NCI-H524 (cell line): ENCODE measurements around the gene PLVAP.
A peak's percentile ranks its signal among the peaks of the same experiment; 100 is the strongest.

Experiments used
- DNase-seq, 2 experiments: peaks; one replicate each; lab custom pipeline; 2025; lab: John Stamatoyannopoulos, UW

The PLVAP gene

DNA sequence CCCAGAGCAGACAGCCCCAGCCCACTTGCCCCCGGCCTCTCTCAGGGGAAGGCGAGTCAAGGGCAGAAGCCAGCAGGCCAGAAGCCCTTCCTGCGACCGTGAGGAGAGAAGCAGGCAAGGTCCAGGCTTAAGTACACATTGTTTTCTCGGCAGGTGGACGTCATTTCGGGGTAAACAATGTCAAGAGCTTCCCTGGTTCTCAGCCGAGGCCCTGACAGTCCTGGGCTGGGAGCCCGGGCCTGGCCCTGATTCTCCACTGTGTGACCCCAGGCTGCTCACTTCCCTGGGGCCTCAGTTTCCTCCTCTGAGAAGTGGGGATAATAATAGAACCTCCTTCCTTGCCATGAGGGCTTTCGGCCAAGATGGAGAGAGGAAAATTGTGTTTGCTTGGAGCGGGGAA, 19.4 kb downstream of the PLVAP start:
- no peak for DNase-seq

DNA sequence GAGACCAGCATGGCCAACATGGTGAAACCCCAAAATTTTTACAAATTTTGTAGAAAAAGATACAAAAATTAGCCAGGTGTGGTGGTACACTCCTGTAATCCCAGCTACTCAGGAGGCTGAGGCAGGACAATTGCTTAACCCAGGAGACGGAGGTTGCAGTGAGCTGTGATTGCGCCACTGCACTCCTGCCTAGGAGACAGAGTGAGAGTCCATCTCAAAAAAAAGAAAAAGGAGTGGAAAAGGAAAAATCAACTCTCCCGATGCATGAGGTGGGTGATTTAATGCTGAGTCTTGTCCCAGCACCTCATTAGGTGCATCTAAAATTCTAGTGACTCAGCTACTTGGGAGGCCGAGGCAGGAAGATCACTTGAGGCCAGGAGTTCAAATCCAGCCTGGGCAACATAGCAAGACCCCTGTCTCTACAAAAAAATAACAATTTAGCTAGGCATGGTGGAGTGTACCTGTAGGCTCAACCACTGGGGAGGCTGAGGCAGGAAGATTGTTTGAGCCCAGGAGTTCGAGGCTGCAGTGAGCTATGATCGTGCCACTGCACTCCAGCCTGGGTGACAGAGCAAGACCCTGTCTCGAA, 20.0 kb downstream of the PLVAP start:
- no peak for DNase-seq

DNA sequence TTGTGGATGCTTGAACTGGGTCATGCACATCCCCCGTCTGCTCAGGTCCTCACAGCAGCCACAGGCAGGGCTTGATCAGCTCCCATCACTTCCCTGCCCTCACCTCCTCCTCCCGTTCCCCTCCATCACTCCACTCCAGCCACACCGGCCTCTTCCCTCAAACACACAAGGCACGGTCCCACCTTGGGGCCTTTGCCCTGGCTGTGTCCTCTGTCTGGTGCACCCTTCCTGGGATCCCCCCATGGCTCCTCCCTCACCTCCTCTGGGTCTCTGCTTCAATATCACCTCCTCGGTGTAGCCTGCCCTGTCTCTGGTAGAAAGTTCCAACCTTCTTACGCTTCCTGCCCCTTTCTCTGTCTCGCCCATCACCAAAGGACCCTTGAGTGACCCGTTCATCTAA, 23.8 kb downstream of the PLVAP start:
- DNase-seq = no peak

DNA sequence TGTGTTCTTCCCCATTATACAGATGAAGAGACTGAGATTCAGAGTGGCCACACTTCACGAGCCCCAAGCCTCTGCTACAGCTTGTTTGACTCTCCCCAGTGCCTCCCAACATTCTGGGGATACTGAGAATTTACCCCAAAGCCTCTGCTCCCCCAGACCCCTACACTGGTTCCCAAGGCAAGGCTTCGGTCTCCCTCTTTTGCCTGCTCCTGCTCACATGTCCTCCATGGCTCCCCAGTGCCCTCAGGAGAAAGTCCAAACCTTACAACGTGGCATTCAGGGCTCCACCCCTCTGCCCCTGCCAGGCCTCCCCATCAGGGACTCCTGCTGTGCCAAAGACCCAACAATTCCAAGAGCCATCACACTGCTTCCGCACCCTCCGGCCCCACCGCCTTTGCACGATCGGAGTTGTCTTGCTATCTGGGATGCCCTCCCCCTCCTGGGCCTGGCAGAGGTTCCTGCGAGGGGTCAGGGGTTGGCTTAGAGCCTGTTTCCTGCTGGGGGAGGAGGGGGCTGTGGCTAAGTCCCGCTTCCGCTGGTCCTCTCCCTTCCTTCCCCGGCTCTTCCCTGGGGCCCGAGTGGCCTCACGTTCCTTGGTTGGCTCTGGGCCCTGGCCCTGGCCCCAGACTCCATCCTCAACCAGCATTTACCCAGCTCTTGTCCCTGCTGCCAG, 24.4 kb downstream of the PLVAP start:
- no peak for DNase-seq

DNA sequence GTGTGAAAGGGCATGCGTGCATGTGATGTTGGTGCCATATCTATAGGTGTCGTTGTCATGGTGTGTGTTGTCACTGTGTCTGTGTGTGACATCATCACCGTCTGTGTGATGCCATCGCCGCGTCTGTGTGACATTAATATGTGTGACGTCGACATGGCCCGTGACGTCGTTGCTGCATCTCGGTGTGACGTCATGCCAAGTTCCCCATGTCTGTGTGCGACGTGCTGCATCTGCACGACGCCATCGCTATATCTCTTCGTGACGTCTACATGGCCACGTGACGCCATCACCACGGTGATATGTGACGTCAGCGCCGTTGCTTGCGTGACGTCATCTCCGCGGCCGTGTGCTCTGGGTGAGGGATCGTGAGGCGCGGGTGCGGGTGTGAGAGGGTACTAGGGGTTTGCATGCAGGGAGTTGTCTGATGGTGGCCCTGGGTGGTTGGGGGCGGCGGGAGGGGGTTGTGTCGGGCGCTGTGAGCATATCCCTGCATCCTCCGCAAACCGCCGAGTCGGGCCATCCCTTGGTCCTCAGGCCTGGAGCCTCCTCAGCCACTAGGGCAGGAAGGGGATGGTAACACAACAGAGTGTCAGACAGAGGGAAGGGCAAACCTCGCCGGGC, 25.2 kb downstream of the PLVAP start:
- no peak for DNase-seq

DNA sequence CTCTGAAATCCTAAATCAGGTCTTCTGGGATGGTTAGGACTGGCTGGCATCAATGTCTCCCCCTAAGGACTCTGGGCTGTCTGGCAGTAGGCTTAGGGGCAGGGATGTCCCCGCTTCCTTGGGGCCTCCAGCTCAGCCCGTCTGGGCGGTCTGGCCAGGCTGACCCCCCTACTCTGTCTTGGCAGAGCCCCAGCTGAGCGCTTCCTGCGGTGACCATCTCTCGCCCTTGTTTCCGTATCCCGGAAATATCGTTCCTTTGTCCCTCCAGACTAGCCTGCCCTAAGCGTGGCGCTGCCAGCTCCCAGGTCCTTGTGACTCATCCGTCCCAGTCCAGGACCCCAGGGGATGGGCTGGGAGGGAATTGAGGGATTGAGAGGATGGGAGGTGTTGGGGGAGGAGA, 28.4 kb downstream of the PLVAP start:
- peak in 1 of 2 experiments; percentile 26 for DNase-seq

DNA sequence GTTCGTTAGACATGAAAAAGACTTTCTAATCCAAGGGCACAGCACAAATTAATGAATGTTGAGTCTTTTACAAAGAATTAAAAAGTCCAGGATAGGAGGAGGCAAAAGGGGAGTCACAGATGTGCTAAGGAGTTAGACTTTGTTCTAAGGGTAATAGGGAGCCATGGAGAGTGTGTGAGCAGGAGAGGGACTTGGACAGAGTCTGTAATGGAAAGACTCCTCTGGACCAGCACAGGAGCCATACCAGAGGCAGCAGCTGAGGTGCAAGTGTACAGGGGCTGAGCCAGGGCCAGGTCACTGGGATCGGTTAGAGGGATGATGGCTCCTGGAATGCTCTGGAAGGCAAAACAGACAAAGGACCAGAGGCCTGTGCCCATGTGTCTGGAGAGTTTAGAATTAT, 29.3 kb downstream of the PLVAP start:
- no peak for DNase-seq

DNA sequence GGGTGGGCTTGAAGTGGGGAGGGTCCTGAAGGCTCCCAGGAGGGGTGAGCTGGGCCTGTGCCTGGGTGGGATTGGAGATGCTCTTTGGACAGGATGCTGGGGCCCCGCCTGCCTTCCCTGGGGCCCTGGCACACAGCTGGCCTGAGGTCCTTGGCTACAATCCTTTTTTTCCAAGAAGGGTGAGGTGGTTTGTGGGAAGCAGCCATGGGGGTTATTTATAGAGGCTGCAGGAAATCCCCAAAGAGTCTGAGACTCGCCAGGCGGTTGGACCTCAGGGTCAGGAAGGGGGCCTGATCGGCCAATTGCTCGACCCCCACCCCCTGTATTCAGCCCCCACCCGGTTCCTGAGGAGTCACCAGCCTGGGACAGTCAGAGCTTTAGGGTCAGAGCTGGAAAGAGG, 29.8 kb downstream of the PLVAP start:
- DNase-seq = no peak

DNA sequence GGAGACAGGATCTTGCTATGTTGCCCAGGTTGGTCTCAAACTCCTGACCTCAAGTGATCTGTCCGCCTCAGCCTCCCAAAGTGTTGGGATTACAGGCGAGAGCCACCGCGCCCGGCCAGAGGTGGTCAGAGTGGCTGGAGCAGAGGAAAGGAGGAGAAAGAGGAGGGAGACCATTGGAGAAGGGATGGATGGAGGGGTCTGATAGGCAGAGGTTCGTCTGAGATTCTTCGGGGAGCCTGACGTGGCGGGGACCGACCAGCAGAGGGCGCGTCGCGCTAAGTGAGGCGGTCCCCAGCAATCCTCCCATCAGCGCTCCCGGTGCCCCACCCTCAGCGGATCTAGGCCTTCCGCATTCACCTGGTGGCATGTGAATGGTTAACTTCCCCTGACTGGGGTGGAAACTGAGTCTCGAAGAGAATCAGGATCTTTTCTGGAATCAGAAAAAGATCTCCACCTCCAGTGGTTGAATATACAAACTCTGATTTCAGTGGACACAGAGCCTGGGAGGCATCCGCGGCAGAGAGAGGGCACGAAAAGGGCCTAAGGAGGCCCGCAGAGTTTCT, 31.0 kb downstream of the PLVAP start:
- peak; percentile 14 to 66 for DNase-seq

DNA sequence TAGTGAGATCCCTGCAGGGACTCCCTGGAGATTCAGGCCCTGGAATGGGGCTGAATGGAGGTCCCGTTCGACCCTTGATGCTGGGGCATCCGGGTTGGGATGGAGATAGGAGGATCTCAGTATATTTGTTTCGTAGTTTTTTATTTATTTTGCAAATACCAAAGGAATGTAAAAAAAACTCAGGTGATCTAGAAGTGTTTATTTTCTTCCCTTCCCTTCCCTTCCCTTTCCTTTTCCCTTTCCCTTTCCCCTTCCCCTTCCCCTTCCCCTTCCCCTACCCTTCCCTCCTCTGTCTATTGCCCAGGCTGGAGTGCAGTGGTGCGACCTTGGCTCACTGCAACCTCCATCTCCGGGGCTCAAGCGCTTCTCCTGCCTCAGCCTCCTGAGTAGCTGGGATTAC, 35.3 kb downstream of the PLVAP start:
- DNase-seq = no peak

DNA sequence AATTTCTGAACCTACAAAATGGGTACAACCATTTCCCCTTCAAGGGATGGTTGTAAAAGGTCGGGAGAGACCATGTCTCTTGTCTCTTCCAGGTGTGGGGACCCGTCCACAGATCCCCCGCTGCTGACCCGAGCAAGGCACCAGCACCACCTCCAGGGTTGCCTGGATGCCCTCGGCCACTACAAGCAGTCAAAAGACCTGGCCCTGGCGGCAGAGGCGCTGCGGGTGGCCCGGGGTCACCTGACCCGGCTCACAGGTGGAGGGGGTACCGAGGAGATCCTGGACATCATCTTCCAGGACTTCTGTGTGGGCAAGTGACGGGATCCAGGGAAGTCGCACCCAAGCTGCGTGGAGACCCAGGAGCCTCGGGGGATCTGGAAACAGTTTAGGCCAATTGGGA, 35.8 kb downstream of the PLVAP start:
- no peak for DNase-seq

DNA sequence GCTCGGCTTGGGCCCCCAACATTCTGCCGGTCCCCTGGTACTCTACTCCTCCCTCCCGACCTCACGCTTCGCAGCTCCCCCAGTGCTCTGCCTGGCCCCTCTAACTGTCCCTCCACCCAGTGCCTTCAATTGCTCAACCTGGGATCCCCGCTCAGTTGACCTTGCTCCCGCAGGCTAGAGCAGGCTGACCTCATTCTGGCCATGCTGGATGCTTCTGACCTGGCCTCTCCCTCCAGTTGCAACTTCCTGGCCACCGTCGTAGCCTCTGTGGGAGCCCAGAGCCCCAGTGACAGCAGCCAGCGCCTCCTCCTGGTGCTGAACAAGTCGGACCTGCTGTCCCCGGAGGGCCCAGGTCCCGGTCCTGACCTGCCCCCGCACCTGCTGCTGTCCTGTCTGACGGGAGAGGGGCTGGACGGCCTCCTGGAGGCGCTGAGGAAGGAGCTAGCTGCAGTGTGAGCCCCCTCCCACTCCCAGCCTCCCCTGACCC, 36.2 kb downstream of the PLVAP start:
- DNase-seq = no peak

DNA sequence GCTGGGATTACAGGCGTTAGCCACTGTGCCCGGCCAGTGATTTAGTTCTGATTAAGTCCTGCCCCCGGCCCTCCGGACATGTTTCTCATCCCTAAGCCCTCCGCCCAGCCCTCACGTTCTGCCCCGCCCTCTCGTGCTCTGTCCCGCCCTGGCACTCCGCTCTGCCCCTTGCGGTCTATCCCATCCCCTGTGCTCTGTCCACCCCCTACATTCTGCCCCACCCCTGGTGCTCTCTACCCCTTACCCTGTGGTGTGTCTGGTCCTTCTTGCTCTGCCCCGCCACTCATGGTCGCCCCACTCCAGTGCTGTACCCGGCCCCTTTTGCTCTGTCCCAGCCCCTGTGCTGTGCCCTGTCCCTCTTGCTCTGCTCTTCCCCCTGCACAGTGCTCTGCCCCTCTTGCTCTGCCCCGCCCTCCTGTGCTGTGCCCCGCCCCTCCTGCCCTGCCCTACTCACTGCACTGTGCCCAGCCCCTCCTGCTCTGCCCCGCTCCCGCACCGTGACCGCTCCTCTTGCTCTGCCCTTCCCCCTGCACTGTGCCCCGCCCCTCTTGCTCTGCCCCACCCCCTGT, 36.8 kb downstream of the PLVAP start:
- no peak for DNase-seq

DNA sequence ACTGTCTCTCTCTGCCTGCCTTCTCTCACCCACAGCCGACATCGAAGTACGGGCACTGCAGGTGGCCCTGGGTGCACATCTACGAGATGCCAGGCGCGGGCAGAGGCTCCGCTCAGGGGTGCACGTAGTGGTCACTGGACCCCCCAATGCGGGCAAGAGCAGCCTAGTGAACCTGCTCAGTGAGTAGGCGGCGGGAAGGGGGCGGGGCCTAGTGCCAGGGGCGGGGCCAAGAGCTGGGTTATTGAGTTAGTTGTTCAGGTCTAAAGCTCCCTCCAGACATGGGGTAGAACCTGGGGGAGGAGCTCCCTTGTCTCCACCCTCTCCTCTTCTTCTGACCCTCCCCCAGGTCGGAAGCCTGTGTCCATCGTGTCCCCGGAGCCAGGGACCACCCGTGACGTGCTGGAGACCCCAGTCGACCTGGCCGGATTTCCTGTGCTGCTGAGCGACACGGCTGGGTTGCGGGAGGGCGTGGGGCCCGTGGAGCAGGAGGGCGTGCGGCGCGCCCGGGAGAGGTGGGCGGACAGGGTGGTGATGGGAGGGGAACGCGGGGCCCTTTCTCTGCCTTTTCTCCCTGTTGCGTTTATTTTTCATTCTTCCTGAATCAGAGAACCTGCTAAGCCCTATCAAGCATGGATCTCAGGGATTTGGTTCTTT, 37.9 kb downstream of the PLVAP start:
- no peak for DNase-seq

DNA sequence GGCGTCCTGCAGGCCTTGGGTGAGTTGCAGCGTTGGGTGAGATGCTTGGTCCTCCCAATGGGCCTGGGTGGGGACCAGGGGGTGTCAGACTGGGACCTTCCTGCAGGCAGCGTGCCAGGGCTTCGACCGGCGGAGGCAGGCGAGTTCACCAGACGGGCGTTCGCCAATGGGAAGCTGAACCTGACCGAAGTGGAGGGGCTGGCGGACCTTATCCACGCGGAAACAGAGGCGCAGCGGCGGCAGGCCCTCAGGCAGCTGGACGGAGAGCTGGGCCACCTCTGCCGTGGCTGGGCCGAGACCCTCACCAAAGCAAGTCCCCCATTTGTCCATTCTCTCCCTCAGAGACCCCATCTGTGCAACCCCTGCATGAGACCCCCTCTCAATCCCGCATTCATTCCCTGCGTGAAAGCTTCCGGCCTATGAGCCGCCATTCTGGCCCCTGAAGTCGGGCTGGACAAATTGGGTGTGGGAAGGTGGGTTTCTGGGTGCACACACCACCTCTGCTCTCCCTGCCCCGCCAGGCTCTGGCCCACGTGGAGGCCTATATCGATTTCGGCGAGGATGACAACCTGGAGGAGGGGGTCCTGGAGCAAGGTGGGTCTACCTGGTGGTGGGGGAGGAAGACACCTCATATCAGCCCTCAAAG, 38.6 kb downstream of the PLVAP start:
- no peak for DNase-seq

DNA sequence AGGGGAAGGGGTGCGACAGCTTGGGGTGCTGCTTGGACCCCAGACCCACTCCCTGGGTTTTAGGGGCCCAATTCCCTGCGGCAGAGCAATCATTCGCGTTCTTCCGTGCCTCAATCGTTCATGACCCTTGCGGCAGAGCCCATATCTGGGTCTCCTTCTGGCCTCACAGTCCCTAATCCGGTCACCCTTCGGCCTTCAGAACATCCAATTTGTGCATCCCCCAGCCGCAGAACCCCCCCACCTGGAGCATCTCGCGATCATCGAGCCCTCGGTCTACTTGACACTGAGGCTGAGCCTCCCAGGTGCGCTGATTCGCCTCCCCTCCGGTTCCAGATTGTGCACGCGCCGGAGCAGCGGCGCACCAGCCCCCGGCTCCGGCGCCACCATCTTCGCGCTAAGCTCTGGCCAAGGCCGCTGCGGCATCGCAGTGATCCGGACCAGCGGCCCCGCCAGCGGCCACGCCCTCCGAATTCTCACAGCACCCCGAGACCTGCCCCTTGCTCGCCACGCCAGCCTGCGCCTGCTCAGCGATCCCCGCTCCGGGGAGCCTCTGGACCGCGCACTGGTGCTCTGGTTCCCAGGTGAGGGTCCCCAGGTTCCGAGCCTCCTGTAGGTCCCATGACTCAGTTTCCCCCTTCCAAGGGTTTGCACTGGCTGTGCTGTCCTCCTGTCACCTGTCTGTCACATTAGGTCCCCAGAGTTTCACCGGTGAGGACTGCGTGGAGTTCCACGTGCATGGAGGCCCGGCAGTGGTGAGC, 39.3 kb downstream of the PLVAP start:
- DNase-seq = no peak

DNA sequence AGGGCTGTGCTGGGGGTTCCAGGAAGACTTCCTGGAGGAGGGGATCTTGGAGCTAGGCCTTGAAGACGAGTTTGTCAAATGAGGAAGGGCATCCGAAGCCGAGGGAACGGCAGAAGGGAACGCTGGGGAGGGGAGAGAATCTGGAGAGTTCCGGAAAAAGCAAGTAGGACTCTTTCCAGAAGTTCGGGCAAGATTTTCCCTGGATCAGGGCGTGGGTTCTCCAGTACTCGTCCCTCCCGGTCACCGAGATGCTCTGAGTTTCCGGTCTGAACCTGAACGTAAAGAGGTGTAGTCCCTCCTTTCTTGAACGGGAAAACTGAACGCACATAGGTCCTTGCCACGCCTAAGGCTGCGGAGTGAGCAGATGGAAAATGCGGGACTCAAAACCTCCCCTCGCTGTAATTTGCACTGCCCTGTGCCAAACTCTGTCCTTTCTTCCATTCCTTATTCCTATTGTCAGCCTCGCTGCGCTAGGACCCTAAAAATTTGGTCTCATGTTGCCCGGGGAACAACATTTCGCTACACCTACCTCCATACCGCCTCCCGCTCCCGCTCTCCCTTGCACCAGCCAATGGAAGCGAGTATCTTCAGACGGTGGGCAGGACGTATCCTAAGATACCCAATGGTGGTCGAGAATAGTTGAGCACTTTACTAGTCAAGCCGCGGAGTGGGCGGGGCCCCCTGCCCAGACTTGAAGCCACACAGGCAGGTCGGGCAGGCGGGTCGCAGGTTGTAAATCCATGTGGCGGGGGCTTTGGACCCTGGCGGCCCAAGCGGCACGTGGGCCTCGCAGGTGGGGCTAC, 40.1 kb downstream of the PLVAP start, which contains the start of gene GTPBP3:
Gene GTPBP3 (plus strand): TSS at position 682 of the 803 bp plus-strand sequence. CDS start 59 bp downstream, at position 741.
- DNase-seq = peak; percentile 99 to 100

DNA sequence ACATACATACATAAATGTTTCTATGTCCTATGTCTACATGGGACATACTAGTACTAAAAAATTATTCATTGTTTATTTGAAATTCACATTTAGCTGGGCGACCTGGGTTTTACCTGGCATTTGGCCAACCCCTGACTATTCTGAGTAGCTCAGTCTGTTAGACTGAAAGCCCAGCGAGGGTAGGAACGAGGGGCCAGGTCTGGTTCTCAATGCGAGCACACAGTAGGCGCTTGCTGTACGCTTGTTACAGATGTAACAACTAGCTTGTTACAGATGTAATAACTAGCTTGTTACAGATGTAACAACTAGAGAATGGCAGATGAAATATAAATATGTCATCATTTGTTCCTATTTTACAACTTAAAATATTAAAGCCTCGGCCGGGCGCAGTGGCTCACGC, 41.6 kb downstream of the PLVAP start:
- DNase-seq = no peak

DNA sequence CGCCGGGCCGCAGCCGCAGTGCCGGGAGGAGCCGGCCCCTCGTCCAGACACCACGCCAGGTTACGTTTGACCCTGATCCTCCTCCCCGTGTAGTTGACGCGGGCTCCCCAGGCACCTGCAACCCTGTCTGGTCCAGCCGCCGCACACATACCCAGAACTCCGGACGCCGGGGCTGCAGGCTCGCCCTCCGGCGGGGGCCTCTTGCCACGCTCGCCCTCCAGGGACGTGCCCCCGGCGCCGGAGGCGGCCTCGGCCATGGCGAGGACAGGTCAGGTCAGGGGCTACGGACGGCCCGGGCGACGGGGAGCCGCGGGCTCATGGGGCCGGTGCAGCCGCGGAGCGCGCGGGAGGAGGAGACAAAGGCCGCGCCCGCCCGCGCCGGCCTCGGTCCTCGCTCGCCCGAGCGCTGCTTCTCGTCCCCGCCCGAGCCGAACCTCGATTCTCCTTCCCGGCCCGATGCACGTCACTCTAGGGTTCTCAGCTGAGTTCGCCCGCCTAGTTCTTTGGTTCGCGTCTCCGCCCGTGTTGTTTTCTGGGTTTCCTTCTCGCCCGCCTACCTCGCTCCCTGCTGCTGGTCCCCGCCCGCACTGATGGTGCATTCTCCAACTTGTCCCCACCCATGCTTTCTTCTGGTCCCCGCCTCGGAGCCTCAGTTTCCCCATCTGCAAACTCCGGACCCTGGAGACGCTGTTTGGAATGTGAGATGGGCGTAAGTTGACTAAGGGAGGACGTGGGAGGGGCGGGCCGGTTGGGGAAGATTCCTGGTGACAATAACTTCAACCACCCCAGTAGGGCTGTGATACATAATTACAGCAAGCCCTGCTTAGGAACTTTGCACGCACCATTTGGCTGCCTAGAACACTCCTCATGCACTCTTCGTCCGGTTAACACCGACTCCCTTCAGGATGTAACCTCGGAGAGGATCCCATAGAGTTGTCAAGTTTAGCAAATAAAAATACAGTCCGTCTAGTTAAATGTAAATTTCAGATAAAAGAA, 42.4 kb downstream of the PLVAP start, which contains the start of gene ANO8:
Gene ANO8 (minus strand): TSS at position 442 of the 996 bp plus-strand sequence. CDS start 185 bp downstream, at position 257.
- DNase-seq = peak; percentile 97 to 98
